ENCODE measurements around the gene PALS1.
"Not testable (repeated sequence)": the region's sequence is repeated elsewhere in the genome, so short reads cannot be mapped to it uniquely, and the experiment has no call there.

PALS1 gene

DNA sequence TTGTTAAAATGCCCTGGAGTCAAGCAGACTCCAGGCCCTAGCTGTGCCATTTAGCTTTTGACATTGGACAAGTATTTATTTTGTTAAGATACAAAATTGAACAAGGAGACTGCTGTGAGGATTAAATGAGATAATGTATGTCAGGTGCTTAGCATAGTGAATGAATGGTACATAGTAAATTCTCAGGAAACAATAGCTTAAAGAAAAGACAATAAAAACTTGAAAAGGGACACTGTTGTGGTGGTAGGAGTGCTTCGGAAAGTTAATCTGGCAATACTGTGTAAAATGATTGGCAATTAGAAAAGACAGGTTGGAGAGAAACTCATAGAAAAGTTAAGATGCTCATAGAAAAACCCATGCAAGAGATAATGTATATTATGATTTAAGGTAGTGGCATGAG is 19.7 kb downstream of the PALS1 start:
- no peak for DNase-seq

DNA sequence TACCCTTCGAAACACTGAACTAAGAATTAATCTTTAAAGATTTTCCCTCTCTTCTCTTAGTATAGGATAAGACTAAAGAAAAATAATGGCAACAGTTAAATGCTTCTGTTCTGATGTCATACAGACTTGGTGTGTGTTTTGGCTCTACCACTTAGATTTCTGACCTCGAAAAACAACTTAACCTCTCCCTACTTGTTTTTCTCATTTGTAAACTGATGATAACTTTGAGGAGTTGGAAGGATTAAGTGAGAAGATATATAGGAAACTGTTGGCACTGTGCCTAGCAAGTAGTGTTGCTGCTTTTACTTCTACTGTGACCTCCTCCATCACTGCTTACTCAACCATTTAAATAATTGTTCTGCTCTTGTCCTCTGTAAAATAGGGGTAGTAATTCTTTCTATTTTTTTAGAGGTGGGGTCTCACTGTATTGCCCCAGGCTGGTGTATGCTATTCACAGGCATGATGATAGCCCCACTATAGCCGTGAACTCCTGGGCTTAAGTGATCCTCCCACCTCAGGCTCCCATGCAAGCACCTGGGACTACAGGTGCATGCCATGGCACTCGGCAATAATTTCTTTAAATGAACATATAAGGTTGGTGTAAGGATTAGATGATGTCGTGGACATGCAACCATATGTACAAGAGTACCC is 22.4 kb downstream of the PALS1 start:
- no peak for DNase-seq

DNA sequence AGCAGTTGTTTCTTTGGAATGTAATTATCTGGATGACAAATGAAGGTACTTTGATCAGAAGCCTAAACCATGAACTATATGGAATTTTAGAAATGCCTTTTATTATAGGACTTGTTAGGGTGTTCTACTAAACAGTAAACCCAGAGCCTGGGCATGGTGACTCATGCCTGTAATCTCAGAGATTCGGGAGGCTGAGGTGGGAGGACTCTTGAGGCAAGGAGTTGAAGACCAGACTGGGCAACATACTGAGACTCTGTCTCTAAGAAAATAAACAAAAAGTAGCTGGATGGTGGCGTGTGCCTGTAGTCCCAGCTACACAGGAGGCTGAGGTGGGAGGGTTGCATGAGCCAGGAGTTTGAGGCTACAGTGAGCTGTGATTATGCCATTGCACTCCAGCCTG is 23.9 kb downstream of the PALS1 start:
- DNase-seq, result no peak

- DNase-seq, result no peak
These were observed 26.5 kb downstream of the PALS1 start for GRCh38 chr14:67267576-67268328.

- DNase-seq, result no peak
These were observed 27.4 kb downstream of the PALS1 start for GRCh38 chr14:67268426-67269150.

GRCh38 chr14:67269298-67270060 is 28.2 kb downstream of the PALS1 start:
- no peak for DNase-seq

GRCh38 chr14:67270145-67270753 is 29.0 kb downstream of the PALS1 start:
- no peak for DNase-seq

DNA sequence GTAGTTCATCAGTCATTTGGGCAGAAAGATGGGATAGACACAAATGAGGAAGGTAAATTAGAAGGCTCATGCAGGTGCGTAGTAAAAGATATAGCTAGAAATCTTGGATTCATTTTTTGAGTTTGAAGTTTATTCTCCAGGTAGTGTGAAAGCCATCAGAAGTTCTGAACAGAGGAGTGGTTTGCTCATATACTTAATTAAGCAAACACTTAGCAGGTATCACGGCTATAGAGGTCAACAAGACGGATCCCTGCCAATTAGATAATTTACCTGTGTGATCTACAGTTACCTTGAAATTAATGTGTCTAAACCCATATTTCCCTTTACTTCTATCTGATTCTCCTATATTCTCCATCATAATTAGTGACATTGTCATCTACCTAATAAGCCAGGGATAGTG is 29.7 kb downstream of the PALS1 start:
- no peak for DNase-seq

DNA sequence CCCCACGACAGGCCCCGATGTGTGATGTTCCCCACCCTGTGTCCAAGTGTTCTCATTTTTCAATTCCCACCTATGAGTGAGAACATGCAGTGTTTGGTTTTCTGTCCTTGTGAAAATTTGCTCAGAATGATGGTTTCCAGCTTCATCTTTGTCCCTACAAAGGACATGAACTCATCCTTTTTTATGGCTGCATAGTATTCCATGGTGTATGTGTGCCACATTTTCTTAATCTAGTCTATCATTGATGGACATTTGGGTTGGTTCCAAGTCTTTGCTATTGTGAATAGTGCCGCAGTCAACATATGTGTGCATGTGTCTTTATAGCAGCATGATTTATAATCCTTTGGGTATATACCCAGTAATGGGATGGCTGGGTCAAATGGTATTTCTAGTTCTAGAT is 32.0 kb downstream of the PALS1 start:
- DNase-seq, result not testable (repeated sequence)

DNA sequence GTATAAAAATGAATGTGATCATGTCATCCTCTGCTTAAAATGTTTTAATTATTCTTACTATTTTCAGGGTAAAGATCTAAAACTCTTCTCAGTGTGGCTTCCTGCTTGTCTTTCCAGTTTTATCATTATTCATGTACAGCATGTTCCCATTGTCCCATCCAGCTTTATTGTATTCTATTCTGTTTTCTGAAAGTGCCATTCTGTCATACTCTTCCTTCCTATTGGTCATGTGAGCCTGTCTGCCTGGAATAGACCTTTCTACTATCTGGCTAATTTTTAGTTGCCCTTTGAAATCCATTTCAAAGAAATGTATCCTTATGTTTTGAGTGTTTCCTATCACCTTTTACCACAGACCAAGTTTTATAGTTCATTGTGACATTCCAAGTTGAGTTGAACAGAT is 34.9 kb downstream of the PALS1 start:
- no peak for DNase-seq

DNA sequence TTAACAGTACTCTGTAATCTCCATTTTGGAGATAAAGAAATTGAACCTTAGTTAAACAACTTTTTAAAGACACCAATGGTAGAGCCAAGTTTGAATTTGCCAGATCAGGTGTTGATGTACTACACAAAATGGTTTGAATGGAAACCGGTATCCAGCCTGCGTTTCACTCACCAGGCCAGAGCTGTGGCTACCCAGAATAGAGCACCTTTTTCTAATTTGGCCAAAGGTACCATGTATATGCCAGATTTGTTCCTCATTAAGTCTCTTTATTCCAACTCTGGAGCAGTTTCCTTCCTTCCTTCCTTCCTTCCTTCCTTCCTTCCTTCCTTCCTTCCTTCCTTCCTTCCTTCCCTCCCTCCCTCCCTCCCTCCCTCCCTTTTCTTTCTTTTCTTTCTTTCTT is 39.3 kb downstream of the PALS1 start:
- no peak for DNase-seq

DNA sequence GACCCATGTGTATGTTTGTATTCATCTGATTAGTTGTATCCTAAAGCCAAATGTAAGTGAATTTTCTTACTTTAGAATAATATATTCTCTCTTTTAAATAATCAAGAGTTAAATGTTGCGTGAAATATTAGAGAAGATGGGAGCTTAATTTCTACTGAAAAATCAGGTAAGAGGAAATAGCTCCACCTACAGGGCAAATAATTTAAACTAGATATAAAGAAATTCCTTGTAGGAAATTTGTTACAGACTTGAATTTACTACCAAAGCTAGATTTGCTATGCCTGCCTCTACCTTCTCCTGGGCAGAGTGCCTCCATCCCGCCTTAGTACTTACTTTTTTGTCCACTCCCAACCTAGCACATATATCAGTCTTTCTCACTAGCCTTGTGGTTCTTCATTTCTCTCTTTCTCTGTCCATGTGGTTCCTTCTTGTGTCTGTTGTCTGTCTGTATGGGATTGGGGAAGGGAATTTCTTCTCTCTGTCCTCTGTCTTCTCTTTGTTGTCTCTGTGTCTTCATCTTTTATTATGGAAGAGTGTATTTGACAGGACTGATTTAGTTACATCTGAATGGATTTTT is 44.7 kb downstream of the PALS1 start:
- DNase-seq, result no peak

Data from NCI-H1417 treated with DMSO at 0.1 percent for 48 hours (cell line).